ENCODE results near the gene PLCXD1. TPM values are rescaled to one million over a fixed set of nuclear protein-coding genes. Genes with fewer than 3 reads are reported as not detected.

The PLCXD1 gene
- total RNA-seq, 1 donor from 2014 or later, result 25.9 TPM

DNA sequence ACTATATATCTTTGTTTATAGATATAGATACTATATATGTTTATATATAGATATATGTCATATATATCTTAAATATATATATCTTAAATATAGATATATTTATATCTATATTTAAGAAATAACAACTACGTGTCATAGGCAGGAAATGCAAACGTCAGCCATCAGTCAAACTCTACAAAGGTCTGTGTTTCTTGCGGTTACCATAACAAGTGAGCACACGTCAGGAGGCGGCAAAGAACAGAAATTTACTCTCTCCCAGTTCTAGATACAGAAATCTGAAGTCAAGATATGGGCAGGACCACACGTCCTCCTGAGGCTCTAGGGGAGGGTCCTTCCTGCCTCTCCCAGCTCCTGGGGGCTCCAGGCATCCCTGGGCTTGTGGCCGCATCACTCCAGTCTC lies 6.5 kb downstream of the PLCXD1 start:
- H4K20me1 ChIP-seq (ENCODE audit: insufficient read depth, low read length), result no peaks in the 10 kb centered on the region
- no peak for DNase-seq (ENCODE audit: low read depth)
- no peak overlapping the region for H3K9ac ChIP-seq (ENCODE audit: low read length)
- no peaks in the 10 kb centered on the region for H3K4me1 ChIP-seq (ENCODE audit: insufficient read depth, low read length)
- FAIRE-seq, result no peak
- Mint-ChIP-seq H3K4me3 (ENCODE audit: unreplicated experiment) (no peak overlapping the region), H3K36me3 (ENCODE audit: low read depth, unreplicated experiment) (peaks cover 12% of the 10 kb centered on the region), H3K27ac (ENCODE audit: unreplicated experiment) (no peak overlapping the region), H3K4me1 (ENCODE audit: low read depth, unreplicated experiment) (no peaks in the 10 kb centered on the region), H3K27me3 (ENCODE audit: low read depth, unreplicated experiment) (no peaks in the 10 kb centered on the region), H3K9me3 (ENCODE audit: unreplicated experiment) (no peaks in the 10 kb centered on the region)
- TF ChIP-seq EZH2 (IDR thresholded peaks at IDR 0.05; ENCODE audit: insufficient read depth, low read length), result no peak
- TF ChIP-seq, protein P1, sequence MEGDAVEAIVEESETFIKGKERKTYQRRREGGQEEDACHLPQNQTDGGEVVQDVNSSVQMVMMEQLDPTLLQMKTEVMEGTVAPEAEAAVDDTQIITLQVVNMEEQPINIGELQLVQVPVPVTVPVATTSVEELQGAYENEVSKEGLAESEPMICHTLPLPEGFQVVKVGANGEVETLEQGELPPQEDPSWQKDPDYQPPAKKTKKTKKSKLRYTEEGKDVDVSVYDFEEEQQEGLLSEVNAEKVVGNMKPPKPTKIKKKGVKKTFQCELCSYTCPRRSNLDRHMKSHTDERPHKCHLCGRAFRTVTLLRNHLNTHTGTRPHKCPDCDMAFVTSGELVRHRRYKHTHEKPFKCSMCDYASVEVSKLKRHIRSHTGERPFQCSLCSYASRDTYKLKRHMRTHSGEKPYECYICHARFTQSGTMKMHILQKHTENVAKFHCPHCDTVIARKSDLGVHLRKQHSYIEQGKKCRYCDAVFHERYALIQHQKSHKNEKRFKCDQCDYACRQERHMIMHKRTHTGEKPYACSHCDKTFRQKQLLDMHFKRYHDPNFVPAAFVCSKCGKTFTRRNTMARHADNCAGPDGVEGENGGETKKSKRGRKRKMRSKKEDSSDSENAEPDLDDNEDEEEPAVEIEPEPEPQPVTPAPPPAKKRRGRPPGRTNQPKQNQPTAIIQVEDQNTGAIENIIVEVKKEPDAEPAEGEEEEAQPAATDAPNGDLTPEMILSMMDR (IDR thresholded peaks at IDR 0.05; ENCODE audit: insufficient read depth, low read depth, low read length), result no peak
- no peak overlapping the region for H3K27ac ChIP-seq (ENCODE audit: low read depth, low read length)
- no peaks in the 10 kb centered on the region for H3K79me2 ChIP-seq (ENCODE audit: insufficient read depth, low read length)
- no peak overlapping the region for H3K4me2 ChIP-seq (ENCODE audit: low read length)
- no peaks in the 10 kb centered on the region for H3K9me3 ChIP-seq (ENCODE audit: insufficient read depth, low read depth, low read length)
- H3K4me3 ChIP-seq (ENCODE audit: insufficient read depth, low read depth, low read length), result no peak overlapping the region
- no peaks in the 10 kb centered on the region for H3K27me3 ChIP-seq (ENCODE audit: insufficient read depth, low read length)
- H2AFZ ChIP-seq (ENCODE audit: low read depth, low read length), result no peak overlapping the region
- H3K36me3 ChIP-seq (ENCODE audit: insufficient read depth, low read length), result peaks cover 9% of the 10 kb centered on the region

- H3K36me3 ChIP-seq (ENCODE audit: insufficient read depth, low read length), result peaks cover 12% of the 10 kb centered on the region
- H3K27me3 Mint-ChIP-seq (ENCODE audit: low read depth, unreplicated experiment), result no peaks in the 10 kb centered on the region
- peaks cover 15% of the 10 kb centered on the region for H3K36me3 Mint-ChIP-seq (ENCODE audit: low read depth, unreplicated experiment)
These were observed 7.4 kb downstream of the PLCXD1 start for GRCh38 chrX:288561-288991.

More at GRCh38 chrX:288561-288991, 7.4 kb downstream of the PLCXD1 start:
- Histone ChIP-seq H3K27me3 (ENCODE audit: insufficient read depth, low read length) (no peaks in the 10 kb centered on the region), H3K79me2 (ENCODE audit: insufficient read depth, low read length) (no peaks in the 10 kb centered on the region), H2AFZ (ENCODE audit: low read depth, low read length) (no peak overlapping the region), H3K9ac (ENCODE audit: low read length) (no peak overlapping the region), H3K27ac (ENCODE audit: low read depth, low read length) (no peak overlapping the region), H3K4me3 (ENCODE audit: insufficient read depth, low read depth, low read length) (no peak overlapping the region), H3K9me3 (ENCODE audit: insufficient read depth, low read depth, low read length) (no peaks in the 10 kb centered on the region), H3K4me2 (ENCODE audit: low read length) (no peak overlapping the region), H4K20me1 (ENCODE audit: insufficient read depth, low read length) (no peaks in the 10 kb centered on the region), H3K4me1 (ENCODE audit: insufficient read depth, low read length) (no peaks in the 10 kb centered on the region)
- TF ChIP-seq EZH2 (IDR thresholded peaks at IDR 0.05; ENCODE audit: insufficient read depth, low read length), result no peak
- TF ChIP-seq, protein P1 (IDR thresholded peaks at IDR 0.05; ENCODE audit: insufficient read depth, low read depth, low read length), result no peak
- Mint-ChIP-seq H3K27ac (ENCODE audit: unreplicated experiment) (no peak overlapping the region), H3K4me3 (ENCODE audit: unreplicated experiment) (no peak overlapping the region), H3K9me3 (ENCODE audit: unreplicated experiment) (peaks cover under 1% of the 10 kb centered on the region), H3K4me1 (ENCODE audit: low read depth, unreplicated experiment) (no peaks in the 10 kb centered on the region)
- FAIRE-seq (no peak), DNase-seq (ENCODE audit: low read depth) (no peak)
